Measurements from ENCODE around the gene ASZ1.
"Not testable (repeated sequence)": the region's sequence is repeated elsewhere in the genome, so short reads cannot be mapped to it uniquely, and the experiment has no call there.

The ASZ1 gene

GRCh38 chr7:117427258-117427701, at the start of gene ASZ1:
ASZ1 (minus strand) TSS chr7:117427493; CDS start chr7:117427460, 33 bp downstream.
- no peak for DNase-seq

GRCh38 chr7:117476557-117477215, 49.4 kb upstream of the ASZ1 start:
- DNase-seq: no peak

GRCh38 chr7:117472335-117472734, 45.0 kb upstream of the ASZ1 start:
- no peak for DNase-seq

GRCh38 chr7:117470777-117471176, 43.5 kb upstream of the ASZ1 start:
- DNase-seq: no peak

- no peak for DNase-seq
Observed at GRCh38 chr7:117468174-117468573, 40.9 kb upstream of the ASZ1 start.

GRCh38 chr7:117460815-117461214, 33.5 kb upstream of the ASZ1 start:
- DNase-seq: not testable (repeated sequence)

GRCh38 chr7:117459735-117460134, 32.4 kb upstream of the ASZ1 start:
- DNase-seq: no peak

- no peak for DNase-seq
Observed at GRCh38 chr7:117458977-117459583, 31.8 kb upstream of the ASZ1 start.

GRCh38 chr7:117448655-117449054, 21.4 kb upstream of the ASZ1 start:
- no peak for DNase-seq

GRCh38 chr7:117446220-117446815, 19.0 kb upstream of the ASZ1 start:
- DNase-seq: no peak

- DNase-seq: no peak
Observed at GRCh38 chr7:117445206-117445605, 17.9 kb upstream of the ASZ1 start.

GRCh38 chr7:117444646-117445045, 17.4 kb upstream of the ASZ1 start:
- DNase-seq: no peak

GRCh38 chr7:117435475-117436043, 8.3 kb upstream of the ASZ1 start:
- DNase-seq: no peak

GRCh38 chr7:117424090-117424829, 3.0 kb downstream of the ASZ1 start:
- no peak for DNase-seq

GRCh38 chr7:117414591-117414990, 12.7 kb downstream of the ASZ1 start:
- DNase-seq: not testable (repeated sequence)

GRCh38 chr7:117412946-117413559, 14.2 kb downstream of the ASZ1 start:
- no peak for DNase-seq

- DNase-seq: no peak
Observed at GRCh38 chr7:117412390-117412789, 14.9 kb downstream of the ASZ1 start.

GRCh38 chr7:117411539-117411938, 15.8 kb downstream of the ASZ1 start:
- DNase-seq: no peak

- no peak for DNase-seq
Observed at GRCh38 chr7:117408831-117409230, 18.5 kb downstream of the ASZ1 start.

GRCh38 chr7:117405519-117405918, 21.8 kb downstream of the ASZ1 start:
- DNase-seq: no peak

- no peak for DNase-seq
Observed at GRCh38 chr7:117403737-117404136, 23.6 kb downstream of the ASZ1 start.

GRCh38 chr7:117402109-117402508, 25.2 kb downstream of the ASZ1 start:
- DNase-seq: no peak

Measured in activated CD4-positive, alpha-beta T cell treated with anti-CD3 and anti-CD28 coated beads, Interleukin-2, amount 50 U/mL, for 1 hour (primary cell).